Midbrain (tissue), 1 donor: ENCODE measurements around the gene EIF3L.
"Not testable (repeated sequence)": the region's sequence is repeated elsewhere in the genome, so short reads cannot be mapped to it uniquely, and the experiment has no call there.

Experiments
- DNase-seq: peaks from one replicate; lab custom pipeline; 2025; lab: John Stamatoyannopoulos, UW

EIF3L gene

GRCh38 chr22:37849089-37849751 lies at the start of gene EIF3L:
Gene EIF3L (plus strand): TSS chr22:37849419. CDS start chr22:37849450, 31 bp downstream.
- peak; percentile 94 for DNase-seq

- DNase-seq: not testable (repeated sequence)
Measured at GRCh38 chr22:37799979-37800378, 49.2 kb upstream of the EIF3L start.

- peak; percentile 7 for DNase-seq
Measured at GRCh38 chr22:37801946-37802309, 47.3 kb upstream of the EIF3L start.

GRCh38 chr22:37802310-37803194 lies 46.7 kb upstream of the EIF3L start:
- DNase-seq: peak; percentile 63

- no peak for DNase-seq
Measured at GRCh38 chr22:37803195-37803638, 46.0 kb upstream of the EIF3L start.

GRCh38 chr22:37803639-37804351 lies 45.4 kb upstream of the EIF3L start:
- DNase-seq: no peak

- no peak for DNase-seq
Measured at GRCh38 chr22:37804352-37804880, 44.8 kb upstream of the EIF3L start.

- DNase-seq: peak; percentile 87
Measured at GRCh38 chr22:37804881-37805809, 44.1 kb upstream of the EIF3L start.

- DNase-seq: no peak
Measured at GRCh38 chr22:37805810-37806277, 43.4 kb upstream of the EIF3L start.

- no peak for DNase-seq
Measured at GRCh38 chr22:37806409-37807333, 42.5 kb upstream of the EIF3L start.

- peak; percentile 96 for DNase-seq
Measured at GRCh38 chr22:37807410-37808293, 41.6 kb upstream of the EIF3L start, which contains the start of gene GCAT. Gene GCAT (plus strand): TSS chr22:37807934. CDS start chr22:37807968, 34 bp downstream.

- DNase-seq: no peak
Measured at GRCh38 chr22:37808294-37808657, 40.9 kb upstream of the EIF3L start.

- no peak for DNase-seq
Measured at GRCh38 chr22:37809672-37810333, 39.4 kb upstream of the EIF3L start.

GRCh38 chr22:37811867-37812266 lies 37.4 kb upstream of the EIF3L start:
- no peak for DNase-seq

GRCh38 chr22:37812869-37813678 lies 36.1 kb upstream of the EIF3L start:
- no peak for DNase-seq

GRCh38 chr22:37815593-37815992 lies 33.6 kb upstream of the EIF3L start:
- no peak for DNase-seq

- no peak for DNase-seq
Measured at GRCh38 chr22:37816543-37817180, 32.6 kb upstream of the EIF3L start.
